Activated gamma-delta T cell (primary cell): ENCODE results near the gene CCDC74B.
"Not testable (repeated sequence)": the region's sequence is repeated elsewhere in the genome, so short reads cannot be mapped to it uniquely, and the experiment has no call there.

Source experiments
- DNase-seq: peaks from one replicate; lab custom pipeline; 2025; lab: John Stamatoyannopoulos, UW

CCDC74B gene

DNA sequence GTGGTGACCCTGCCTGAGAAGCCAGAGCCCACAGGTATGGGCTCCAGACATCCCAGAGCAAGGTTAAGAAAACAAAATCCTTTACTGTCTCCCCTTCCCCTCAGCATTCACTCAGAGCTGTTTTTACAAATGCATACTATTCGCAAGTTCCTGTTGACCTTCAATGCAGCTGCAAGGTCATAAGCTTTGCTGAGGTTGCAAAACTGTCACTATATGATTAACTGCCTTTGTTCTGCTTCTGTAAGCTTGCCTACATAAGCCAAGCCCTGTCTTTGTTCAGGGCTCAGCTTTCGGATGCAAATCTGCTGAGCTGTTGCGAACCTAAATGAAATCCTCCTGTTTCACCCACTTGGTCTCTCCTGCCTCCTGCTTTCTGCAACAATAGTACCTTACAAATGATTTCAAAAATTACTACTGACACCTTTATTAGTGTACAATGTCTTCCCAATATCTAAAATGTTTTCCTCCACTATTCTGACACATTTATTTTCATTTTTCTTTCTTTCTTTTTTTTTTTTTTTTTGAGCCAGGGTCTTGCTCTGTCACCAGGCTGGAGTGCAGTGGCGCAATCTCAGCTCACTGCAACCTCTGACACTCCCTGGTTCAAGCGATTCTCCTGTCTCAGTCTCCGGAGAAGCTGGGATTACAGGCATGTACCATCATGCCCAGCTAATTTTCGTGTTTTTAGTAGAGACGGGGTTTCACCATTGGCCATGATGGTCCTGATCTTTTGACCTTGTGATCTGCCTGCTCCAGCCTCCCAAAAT is 42.1 kb downstream of the CCDC74B start:
- not testable (repeated sequence) for DNase-seq
